ENCODE data around the gene RRAD.
A peak's percentile ranks its signal among the peaks of the same experiment; 100 is the strongest.
"Not testable (repeated sequence)": the region's sequence is repeated elsewhere in the genome, so short reads cannot be mapped to it uniquely, and the experiment has no call there.

The RRAD gene

DNA sequence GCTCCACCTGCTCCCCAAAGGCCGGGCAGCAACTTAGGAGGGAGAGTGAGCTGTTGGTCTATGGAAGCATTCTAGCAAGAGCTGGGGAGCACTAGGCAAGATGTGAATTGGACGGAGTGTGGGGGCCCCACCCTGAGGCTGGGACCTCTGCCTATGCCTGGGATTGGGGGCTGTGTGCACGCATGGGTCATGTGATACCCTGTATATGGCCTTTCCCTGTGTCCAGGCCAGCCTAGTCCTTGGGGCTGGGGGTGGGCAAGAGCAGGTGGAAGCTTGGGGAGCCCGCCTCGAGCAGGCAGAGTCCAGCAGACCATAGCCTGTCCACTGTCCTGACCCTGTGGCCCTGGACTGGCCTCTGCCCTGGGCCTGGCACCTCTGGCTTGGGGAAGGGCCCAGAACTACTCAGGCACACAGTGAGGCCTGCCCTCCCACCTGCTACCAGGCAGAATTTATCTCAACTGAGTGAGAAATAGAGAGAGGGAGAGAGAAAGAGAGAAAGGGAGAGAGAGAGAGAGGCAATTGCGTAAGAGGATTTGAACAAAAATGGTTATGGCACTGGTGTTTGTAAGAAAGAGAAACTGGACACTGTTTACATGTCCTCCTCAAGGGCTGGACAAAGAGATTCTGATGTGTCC, 25.9 kb downstream of the RRAD start:
- no peak for DNase-seq

DNA sequence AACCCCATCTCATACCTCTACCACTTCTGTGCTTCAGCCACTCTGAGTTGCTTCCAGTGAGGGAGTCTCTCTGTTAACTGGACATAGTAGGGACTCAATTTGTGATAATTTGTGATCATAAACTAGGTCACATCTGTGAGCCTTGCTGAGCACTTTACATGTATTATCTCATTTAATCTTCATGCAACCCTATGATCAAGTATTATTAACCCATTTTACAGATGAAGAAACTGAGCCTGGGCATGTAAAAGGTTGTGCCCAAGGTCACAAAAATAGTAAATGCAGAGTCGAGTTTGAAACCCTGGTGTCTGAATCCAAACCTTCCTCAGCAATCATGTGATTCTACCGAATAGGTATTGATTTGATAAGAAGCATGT, 26.4 kb downstream of the RRAD start:
- no peak for DNase-seq

DNA sequence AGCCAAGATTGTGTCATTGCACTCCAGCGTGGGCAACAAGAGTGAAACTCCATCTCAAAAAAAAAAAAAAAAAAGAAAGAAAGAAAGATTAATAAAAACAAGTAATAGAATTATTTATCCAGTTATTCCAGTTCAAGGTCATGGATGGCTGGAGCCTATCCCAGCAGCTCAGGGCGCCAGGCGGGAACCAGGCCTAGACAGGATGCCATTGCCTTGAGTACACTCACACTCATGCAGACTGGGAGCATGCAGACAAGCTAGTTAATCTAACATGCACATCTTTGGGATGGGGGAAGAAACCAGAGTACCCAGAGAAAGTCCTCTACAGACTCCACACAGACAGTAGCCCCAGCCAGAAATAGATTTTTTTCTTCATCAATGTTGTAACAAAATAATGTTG, 27.1 kb downstream of the RRAD start:
- DNase-seq, result no peak

DNA sequence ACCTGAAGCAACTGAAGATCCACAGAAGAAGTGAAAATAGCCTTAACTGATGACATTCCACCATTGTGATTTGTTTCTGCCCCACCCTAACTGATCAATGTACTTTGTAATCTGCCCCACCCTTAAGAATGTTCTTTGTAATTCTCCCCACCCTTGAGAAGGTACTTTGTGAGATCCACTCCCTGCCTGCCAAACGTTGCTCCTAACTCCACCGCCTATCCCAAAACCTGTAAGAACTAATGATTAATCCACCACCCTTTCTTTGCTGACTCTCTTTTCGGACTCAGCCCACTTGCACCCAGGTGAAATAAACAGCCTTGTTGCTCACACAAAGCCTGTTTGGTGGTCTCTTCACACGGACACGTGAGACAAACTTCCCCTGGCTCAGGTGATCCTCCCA, 28.7 kb downstream of the RRAD start:
- DNase-seq, result not testable (repeated sequence)

DNA sequence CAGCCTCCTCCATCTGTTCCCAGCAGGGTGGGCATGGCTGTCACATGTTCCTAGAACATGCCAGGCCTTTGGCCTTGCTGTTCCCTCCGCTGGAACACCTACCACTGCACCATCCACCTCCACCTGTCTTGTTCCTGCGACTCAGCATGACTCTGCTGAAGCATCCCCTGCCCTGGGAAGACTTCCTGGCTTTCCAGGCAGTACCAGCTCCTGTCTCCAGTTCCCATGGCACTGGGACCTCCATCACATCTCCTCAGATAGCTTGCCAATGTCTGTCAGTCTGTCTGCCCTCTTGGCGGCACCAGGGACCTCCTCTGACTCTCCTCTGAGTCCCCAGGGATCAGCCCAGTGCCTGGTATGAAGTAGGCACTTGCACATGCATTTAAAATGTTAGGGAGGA, 29.3 kb downstream of the RRAD start:
- no peak for DNase-seq

DNA sequence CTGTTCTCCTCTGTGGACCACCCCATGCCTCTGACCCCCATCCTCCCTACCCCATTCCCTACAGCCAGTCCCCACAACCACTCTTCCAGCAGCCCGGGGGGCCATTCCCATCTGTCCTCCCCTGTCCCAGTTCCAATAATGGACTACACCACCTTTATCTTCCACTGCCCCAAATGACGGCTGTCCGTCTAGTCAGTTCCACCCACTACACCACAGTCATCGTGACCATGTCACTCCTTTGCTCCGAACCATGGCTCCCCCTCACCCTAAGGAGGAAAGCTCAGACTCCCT, 29.7 kb downstream of the RRAD start:
- DNase-seq, result no peak

DNA sequence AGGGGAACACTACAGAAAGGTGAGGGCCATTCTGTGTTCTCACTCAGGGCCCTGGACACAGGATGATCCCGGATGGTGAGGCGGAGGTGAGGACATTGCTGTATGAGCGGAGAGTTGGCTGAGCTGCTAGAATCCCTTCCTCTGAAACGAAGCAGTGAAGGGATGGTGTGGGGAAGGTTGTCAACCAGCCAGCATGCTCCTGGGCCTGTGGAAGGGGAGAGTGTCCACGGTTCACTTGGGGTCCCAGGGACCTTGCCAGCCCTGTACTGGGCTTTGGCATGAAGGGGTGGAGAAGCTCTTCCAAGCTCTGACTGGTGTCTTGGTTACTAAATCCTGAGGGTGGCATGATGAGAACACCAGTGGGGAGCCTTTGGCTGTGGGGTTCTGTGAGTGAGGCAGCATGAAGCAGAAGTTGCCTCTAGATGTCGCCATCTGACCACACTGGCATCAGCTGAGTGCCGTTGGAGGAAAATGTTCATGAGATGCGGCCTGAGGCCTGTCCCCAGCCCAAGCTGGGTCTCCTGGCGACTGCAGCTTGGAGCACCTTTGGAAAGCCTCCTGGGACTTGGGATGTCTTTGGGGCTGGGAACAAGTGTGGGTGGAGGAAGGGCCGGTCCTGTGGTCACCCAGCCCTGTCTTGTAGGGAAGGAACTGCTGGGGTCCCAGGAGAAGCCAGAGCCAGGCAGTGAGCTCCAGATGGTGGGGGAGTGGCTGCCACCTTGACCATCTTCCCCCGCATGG, 30.2 kb downstream of the RRAD start:
- DNase-seq, result no peak

DNA sequence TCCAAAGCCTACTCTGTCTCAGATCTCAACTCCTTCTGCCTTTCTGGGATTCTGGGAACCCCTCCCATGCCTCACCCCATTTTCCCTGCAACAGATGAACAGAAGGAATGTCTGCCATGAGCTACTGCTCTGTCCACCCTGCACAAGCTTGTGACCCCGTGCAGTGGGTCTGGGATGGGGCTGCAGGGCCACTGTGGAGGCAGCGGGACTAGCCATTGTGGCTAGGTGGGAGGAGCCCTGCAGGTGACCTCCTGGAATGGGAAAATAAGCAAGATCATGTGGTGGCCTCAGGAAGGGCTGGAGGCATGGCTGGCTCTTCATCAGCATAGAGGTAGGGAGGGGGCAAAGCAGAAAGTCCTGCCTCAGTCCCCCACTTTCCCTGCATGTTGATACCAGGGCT, 31.3 kb downstream of the RRAD start:
- no peak for DNase-seq

DNA sequence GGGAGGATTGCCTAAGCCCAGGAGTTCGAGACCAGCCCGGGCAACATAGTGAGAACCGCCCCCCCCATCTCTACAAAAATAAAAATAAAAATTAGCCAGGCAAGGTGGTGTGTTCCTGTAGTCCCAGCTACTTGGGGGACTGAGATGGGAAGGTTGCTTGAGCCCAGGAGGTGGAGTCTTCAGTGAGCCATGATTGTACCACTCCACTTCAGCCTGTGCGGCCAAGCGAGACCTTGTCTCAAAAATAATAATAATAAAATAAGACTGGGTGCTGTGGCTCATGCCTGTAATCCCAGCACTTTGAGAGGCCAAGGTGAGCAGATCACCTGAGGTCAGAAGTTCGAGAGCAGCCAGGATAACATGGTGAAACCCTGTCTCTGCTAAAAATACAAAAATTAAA, 33.5 kb downstream of the RRAD start:
- DNase-seq, result no peak

DNA sequence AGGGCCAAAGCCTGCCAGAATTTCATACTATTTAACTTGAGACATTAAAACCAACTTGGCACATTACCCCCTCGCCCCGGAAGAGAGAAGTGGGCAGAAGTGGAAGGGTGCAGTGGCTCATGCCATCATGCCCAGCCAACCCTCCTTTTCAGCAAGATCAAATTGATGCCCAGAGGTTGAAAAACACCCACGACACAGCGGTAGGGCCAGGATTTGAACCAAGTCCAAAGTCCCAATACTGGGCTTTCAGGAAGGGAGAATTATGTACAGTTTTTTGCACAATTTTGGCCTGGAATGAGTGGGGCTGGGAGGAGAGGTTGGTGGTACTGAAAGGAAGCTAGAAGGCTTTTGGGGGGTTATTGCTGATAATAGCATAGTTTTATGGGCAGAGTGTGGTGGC, 34.0 kb downstream of the RRAD start:
- no peak for DNase-seq

DNA sequence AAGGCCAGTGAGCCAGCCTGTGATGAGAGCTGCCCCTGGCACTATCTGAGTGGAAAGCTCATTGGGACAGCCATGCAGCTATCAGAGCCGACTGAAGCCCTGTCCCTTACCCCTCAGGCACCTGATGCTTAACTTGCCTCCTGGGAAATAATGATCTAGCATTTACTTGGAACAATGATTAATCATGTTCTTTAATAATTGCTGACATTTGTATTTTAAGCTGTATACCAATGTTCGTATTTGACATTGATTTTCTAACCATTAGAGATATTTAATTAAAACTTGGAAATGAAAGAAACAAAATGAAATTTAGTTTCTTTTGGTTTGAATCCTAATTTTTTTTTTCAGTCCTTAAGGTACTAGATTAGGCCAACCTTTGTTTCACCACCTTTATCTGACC, 34.5 kb downstream of the RRAD start:
- no peak for DNase-seq

DNA sequence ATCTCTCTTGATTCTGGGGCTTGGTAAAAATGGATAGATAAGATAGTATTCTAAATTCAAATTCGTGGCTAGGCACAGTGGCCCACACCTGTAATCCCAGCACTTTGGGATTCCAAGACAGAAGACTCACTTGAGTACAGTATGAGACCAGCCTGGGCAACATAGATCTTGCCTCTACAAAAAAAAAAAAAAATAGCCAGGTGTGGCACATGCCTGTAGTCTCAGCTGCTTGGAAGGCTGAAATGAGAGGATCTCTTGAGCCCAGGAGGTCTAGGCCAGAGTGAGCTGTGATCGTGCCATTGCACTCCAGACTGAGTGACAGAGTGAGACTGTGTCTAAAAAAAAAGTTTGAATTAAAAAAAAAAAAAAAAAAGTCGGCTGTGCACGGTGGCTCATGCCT, 35.7 kb downstream of the RRAD start:
- DNase-seq, result no peak

DNA sequence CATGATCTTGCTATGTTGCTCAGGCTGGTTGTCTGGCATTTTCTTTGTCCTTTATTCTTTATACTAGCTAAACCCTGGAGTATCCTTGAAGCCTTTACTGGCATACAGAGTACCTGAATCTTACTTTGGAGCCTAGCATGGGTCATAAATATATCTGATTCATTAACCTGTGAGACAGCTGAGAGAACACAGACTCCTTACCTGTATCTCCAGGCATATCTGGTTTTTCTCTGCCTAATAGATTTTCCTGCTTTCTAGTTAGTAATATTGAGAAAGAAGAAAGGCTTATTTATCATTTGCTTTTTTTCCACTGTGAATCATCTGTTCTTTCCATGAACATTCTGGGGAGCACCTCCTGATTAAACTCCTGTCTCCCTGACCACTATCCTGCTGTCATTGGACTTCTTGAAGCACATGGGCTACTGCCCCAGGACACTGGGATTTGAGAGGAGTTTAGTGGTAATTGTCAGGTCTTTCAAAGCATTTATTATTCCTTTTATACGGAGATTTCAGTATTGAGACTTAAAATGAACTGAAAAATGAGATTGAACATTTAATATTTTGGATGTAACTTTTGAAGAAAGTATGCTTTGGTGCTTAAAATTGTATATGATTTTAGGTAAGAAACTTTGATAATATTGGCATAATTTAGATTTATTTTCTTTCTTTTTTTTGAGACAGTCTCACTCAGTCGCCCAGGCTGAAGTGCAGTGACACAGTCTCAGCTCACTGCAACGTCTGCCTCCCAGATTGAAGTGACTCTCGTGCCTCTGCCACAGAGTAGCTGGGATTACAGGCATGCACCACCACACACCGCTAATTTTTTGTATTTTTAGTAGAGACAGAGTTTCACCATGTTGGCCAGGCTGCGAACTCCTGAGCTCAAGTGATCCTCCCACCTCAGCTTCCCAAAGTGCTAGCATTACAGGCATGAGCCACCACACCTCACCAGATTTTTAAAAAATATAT, 36.4 kb downstream of the RRAD start:
- DNase-seq, result no peak

DNA sequence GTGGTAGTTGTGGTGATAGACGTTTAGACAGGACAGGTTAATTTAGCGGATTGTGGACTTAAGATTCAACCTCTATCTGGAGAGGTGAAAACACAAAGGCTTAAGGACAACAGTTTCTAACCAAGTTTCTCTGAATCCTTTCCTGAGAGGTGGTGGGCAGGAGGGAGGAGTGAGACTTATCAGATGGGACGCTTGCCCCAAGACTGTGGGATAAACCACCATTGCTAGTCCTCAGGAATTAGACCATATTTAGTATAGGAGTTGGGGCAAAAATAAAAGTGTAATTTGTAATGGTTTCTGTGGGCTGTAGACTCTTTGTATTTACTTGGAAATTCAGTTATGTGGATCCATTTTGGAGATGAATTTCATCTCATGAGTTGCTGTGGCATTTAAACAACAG, 38.4 kb downstream of the RRAD start:
- DNase-seq, result no peak

DNA sequence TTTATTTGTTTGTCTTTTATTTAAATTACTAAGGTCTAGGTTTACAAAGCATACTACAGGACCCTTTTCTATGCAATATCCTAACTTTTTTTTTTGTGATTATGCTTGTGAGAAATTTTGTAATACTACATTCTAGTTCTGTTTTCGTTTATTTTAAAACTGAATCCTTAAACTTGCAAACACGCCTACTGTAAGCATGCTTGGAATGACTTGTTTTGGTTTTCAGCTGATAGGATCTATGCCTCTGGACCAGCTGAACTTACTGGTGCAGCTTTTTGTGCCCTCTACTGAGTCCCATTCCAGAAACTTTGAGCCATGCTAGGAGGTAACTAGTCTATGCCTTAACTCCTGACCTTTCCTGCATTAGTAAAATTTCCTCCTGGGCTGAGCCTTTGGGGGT, 39.0 kb downstream of the RRAD start:
- DNase-seq, result no peak

DNA sequence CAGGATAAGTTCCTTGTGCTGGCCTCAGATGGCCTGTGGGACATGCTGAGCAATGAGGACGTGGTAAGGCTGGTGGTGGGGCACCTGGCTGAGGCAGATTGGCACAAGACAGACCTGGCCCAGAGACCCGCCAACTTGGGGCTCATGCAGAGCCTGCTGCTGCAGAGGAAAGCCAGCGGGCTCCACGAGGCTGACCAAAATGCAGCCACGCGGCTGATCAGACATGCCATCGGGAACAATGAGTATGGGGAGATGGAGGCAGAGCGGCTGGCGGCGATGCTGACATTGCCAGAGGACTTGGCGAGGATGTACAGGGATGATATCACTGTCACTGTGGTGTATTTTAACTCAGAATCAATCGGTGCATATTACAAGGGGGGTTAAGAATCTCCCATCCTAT, 39.8 kb downstream of the RRAD start:
- no peak for DNase-seq

DNA sequence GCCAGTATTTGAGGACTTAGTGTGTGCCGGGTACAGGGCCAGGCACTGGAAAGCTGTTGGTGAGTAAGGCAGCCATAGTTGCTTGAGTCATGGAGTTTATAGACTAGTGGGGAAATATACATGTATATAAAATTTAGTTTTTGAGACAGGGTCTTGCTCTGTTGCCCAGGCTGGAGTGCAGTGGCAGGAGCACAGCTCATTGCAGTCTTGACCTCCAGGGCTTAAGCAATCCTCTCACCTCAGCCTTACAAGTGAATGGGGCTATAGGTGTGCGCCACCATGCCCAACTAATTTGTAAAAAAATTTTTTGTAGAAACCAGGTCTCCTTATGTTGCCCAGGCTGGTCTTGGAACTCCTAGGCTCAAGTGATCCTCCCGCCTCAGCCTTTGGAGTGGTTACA, 42.6 kb downstream of the RRAD start:
- no peak for DNase-seq

DNA sequence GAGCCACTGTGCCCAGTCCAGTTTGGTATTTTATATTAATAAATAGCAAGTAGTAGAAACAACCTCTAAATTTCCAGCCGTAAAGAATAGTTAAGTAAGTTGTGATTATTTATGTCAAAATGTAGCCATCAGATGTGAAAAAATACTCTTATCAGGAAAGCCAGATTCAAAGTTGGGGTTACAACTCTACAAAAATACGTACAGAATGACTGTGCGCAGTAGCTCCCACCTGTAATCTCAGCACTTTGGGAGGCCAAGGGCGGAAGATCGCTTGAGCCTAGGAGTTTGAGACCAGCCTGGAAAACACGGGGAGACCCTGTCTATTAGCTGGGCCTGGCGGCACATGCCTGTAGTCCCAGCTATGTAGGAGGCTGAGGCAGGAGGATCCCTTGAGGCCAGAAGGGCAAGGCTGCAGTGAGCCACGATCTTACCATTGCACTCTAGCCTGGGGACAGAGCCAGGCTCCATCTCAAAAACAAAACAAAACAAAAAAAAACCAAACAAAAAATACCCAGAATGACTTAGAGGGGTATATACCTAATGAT, 43.3 kb downstream of the RRAD start:
- no peak for DNase-seq

DNA sequence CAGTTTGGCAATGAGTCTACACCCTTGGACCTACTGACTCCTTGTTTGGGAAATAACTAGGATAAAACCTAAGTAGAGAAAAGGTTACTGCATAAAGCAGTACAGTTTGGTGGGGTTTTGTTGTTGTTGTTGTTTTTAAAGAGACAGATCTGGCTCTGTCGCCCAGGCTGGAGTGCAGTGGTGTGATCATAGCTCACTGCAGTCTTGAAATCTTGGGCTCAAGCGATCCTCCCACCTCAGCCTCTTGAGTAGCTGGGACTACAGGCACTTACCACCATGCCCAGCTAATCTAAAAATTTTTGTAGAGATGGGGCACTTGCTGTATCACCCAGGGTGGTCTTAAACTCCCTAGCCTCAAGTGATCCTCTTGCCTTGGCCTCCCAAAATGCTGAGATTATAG, 43.8 kb downstream of the RRAD start:
- DNase-seq, result no peak

DNA sequence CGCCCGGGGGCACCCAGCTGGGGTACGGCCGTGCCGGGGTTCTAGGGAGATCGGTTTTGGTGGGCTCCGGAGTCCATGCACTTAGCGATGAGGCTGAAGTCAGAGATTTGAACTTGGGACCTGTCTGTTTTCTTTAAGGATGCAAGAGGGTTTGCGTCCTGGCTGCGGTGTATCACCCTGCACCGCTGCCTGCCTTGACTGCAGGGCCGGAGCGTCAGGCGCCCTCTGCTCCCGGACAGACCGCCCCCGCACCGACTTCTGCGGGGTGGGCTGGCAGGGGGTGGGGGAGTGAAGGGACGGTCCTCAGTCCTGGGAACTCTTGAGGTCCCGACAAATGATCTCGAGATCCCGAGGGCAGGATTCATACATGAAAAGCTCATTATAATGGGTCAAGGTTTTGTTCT, 44.3 kb downstream of the RRAD start:
- no peak for DNase-seq

DNA sequence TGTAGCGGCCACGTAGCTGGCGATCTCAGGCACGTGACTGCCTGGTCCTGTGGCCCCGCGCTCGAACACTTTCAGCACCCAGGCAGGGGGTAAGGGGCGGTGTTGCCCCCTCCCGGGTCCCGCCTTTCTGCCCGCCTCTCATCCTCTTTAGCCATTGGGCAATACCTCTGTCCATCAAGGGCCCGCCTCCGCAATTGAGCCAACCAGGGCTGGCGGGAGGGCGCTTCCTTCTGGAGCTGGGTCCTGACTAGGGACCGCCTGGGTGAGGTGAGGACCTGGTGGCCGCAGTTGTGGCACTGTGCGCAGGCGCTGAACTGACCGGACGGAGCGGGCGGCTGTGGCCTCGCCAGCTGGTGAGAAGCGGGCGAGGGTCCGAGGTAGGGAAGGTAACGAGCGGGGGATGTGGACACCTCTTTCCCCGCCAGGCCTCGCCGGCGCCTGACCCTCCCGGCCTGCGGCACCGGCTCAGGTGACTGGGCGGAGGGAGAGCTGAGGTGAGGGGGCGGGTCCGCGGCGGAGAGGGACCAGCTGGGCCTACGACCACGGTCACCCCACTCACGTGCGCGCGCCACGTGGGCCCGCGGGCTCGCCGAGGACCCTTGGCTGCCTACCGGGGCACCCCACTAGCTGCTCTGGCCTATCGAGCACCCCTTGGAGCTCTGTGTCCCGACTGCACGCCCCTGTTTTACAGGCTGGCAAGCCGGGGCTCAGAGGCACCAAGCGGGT, 44.9 kb downstream of the RRAD start, which contains the start of gene PDP2:
PDP2 (plus strand) TSS at position 228 of the 726 bp plus-strand sequence. CDS start 3,770 bp downstream, outside the sequence.
- DNase-seq, result peak; percentile 90

DNA sequence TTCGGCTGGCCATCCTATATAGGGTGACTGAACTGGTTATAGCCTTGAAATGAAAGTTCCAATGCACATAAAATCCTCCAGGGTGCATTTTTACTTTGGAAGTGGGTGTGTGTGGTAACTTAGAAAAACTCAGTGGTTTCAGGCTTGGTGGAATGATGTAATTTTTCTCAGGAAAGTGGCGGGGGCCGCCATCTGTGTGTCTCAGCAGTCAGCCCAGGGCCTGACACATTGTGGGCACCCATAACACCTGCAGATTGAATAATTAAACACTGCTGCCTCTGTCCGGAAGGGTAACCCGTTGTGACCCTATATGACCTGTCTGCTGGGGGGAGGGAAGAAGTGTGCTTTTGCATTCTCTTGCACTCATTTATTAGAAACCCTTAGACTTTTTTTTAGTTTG, 47.3 kb downstream of the RRAD start:
- DNase-seq, result no peak

All from activated CD4-positive, CD25-positive, alpha-beta regulatory T cell treated with anti-CD3 and anti-CD28 coated beads, Interleukin-2, amount 50 U/mL, for 72 hours (primary cell).